ENCODE measurements around the gene SLC38A1.
A peak's percentile ranks its signal among the peaks of the same experiment; 100 is the strongest.

SLC38A1 gene

DNA sequence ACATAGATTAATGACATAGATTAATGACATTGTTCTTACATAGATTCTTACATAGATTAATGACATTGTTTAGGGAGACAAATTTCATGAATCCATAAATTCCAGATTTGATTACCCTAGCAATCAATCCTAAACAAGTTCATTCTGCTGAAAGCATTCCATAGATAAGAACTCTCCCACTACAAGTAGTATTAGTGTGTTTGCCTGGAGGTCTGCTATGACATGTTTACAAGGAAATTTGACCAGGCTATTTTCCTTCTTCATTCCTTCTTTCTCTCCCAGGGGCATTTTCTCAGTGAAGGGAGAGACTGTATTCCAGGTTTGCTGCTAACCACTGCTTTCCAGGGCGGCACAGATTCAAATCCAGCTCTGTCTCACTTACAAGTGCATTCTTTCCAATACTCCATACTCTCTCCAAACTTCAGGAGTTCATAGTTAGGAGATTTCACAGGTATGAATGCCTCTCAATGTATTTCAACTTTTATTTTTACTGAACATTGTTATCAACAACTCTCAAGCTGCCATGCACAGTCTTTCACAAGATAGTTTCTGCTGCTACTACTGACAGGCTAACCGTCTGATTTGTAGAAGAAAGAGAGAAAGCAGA, 134.5 kb downstream of the SLC38A1 start:
- TF ChIP-seq TCF12 (IDR thresholded peaks at IDR 0.05; ENCODE audit: low read depth): no peak
- no peak for TF ChIP-seq RAD21 (IDR thresholded peaks at IDR 0.05; ENCODE audit: low read depth)
- TF ChIP-seq, protein P1, sequence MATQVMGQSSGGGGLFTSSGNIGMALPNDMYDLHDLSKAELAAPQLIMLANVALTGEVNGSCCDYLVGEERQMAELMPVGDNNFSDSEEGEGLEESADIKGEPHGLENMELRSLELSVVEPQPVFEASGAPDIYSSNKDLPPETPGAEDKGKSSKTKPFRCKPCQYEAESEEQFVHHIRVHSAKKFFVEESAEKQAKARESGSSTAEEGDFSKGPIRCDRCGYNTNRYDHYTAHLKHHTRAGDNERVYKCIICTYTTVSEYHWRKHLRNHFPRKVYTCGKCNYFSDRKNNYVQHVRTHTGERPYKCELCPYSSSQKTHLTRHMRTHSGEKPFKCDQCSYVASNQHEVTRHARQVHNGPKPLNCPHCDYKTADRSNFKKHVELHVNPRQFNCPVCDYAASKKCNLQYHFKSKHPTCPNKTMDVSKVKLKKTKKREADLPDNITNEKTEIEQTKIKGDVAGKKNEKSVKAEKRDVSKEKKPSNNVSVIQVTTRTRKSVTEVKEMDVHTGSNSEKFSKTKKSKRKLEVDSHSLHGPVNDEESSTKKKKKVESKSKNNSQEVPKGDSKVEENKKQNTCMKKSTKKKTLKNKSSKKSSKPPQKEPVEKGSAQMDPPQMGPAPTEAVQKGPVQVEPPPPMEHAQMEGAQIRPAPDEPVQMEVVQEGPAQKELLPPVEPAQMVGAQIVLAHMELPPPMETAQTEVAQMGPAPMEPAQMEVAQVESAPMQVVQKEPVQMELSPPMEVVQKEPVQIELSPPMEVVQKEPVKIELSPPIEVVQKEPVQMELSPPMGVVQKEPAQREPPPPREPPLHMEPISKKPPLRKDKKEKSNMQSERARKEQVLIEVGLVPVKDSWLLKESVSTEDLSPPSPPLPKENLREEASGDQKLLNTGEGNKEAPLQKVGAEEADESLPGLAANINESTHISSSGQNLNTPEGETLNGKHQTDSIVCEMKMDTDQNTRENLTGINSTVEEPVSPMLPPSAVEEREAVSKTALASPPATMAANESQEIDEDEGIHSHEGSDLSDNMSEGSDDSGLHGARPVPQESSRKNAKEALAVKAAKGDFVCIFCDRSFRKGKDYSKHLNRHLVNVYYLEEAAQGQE (IDR thresholded peaks at IDR 0.05; ENCODE audit: low read depth): no peak
- no peak for TF ChIP-seq EGR1 (IDR thresholded peaks at IDR 0.05)
- no peak for TF ChIP-seq EP300 (IDR thresholded peaks at IDR 0.05; ENCODE audit: borderline replicate concordance)
- no peak for TF ChIP-seq FOXM1 (IDR thresholded peaks at IDR 0.05; ENCODE audit: borderline replicate concordance, low read depth)
- TF ChIP-seq, protein P2, sequence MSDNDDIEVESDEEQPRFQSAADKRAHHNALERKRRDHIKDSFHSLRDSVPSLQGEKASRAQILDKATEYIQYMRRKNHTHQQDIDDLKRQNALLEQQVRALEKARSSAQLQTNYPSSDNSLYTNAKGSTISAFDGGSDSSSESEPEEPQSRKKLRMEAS (IDR thresholded peaks at IDR 0.05): no peak
- no peak for TF ChIP-seq CREB1 (IDR thresholded peaks at IDR 0.05; ENCODE audit: low read depth)
- TF ChIP-seq YY1 (IDR thresholded peaks at IDR 0.05; ENCODE audit: low read depth): no peak
- no peak for TF ChIP-seq ZBTB7A (IDR thresholded peaks at IDR 0.05; ENCODE audit: low read depth)
- no peak for TF ChIP-seq TAF1 (IDR thresholded peaks at IDR 0.05; ENCODE audit: low read depth)
- no peak for TF ChIP-seq TEAD4 (IDR thresholded peaks at IDR 0.05)
- TF ChIP-seq, protein P3, sequence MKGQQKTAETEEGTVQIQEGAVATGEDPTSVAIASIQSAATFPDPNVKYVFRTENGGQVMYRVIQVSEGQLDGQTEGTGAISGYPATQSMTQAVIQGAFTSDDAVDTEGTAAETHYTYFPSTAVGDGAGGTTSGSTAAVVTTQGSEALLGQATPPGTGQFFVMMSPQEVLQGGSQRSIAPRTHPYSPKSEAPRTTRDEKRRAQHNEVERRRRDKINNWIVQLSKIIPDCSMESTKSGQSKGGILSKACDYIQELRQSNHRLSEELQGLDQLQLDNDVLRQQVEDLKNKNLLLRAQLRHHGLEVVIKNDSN (IDR thresholded peaks at IDR 0.05): no peak
- no peak for TF ChIP-seq CEBPB (IDR thresholded peaks at IDR 0.05)

DNA sequence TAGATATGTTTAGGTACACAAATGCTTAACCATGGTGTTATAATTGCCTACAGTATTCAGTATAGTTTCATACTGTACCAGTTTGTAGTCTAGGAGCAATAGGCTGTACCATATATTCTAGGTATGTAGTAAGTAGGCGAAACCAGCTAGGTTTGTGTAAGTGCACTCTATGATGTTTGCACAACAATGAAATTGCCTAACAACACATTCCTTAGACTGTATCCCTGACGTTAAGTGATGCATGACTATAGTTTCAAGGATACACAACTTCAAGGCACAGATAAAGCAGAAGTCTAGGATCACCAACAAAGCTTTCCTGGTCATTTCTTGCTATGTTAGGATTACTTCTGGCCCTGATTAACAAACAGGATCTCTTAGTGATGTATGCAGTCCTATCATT, 135.1 kb downstream of the SLC38A1 start:
- TF ChIP-seq CEBPB (IDR thresholded peaks at IDR 0.05) (peak; percentile 33; the same call in 1 of the 2 replicates), ZBTB7A (IDR thresholded peaks at IDR 0.05; ENCODE audit: low read depth) (no peak), CREB1 (IDR thresholded peaks at IDR 0.05; ENCODE audit: low read depth) (no peak)

Measured in Ishikawa (cell line).